HG02588 (cell line): Measurements from ENCODE around the gene RAB17.
"Not testable (repeated sequence)": the region's sequence is repeated elsewhere in the genome, so short reads cannot be mapped to it uniquely, and the experiment has no call there.

Experiments
- ATAC-seq: cut with Tn5 transposase; IDR thresholded peaks from one replicate; pipeline ENCODE4 v1.9.1; 2021; ENCODE audit warnings: mild to moderate bottlenecking, moderate library complexity; ENCODE audit not compliant: unreplicated experiment

The RAB17 gene

GRCh38 chr2:237625216-237625705 lies 34.7 kb upstream of the RAB17 start:
- no peak for ATAC-seq

GRCh38 chr2:237624565-237624964 lies 34.0 kb upstream of the RAB17 start:
- ATAC-seq, result no peak

- no peak for ATAC-seq
Observed at GRCh38 chr2:237623428-237624403, 33.2 kb upstream of the RAB17 start.

- no peak for ATAC-seq
Observed at GRCh38 chr2:237618449-237618848, 27.9 kb upstream of the RAB17 start.

GRCh38 chr2:237617587-237617982 lies 27.1 kb upstream of the RAB17 start:
- no peak for ATAC-seq

GRCh38 chr2:237616734-237617586 lies 26.4 kb upstream of the RAB17 start:
- ATAC-seq, result no peak

- ATAC-seq, result no peak
Observed at GRCh38 chr2:237616373-237616733, 25.8 kb upstream of the RAB17 start.

- ATAC-seq, result no peak
Observed at GRCh38 chr2:237615631-237616249, 25.2 kb upstream of the RAB17 start.

- no peak for ATAC-seq
Observed at GRCh38 chr2:237614151-237614720, 23.7 kb upstream of the RAB17 start.

- ATAC-seq, result no peak
Observed at GRCh38 chr2:237613679-237614078, 23.1 kb upstream of the RAB17 start.

- ATAC-seq, result no peak
Observed at GRCh38 chr2:237612527-237613357, 22.2 kb upstream of the RAB17 start.

GRCh38 chr2:237606522-237606921 lies 16.0 kb upstream of the RAB17 start:
- ATAC-seq, result not testable (repeated sequence)

GRCh38 chr2:237604960-237605359 lies 14.4 kb upstream of the RAB17 start:
- ATAC-seq, result no peak

GRCh38 chr2:237604391-237604790 lies 13.9 kb upstream of the RAB17 start:
- ATAC-seq, result no peak

GRCh38 chr2:237603718-237604362 lies 13.3 kb upstream of the RAB17 start:
- ATAC-seq, result no peak

- ATAC-seq, result no peak
Observed at GRCh38 chr2:237603049-237603717, 12.6 kb upstream of the RAB17 start.

GRCh38 chr2:237602409-237602808 lies 11.9 kb upstream of the RAB17 start:
- no peak for ATAC-seq

- ATAC-seq, result no peak
Observed at GRCh38 chr2:237601453-237602116, 11.1 kb upstream of the RAB17 start.
